Measurements from ENCODE around the gene HSPA12A.

HSPA12A gene

GRCh38 chr10:116657863-116658551 is 84.4 kb downstream of the HSPA12A start:
- Histone ChIP-seq H3K4me3 (ENCODE audit: low read depth, low read length) (no peak overlapping the region), H3K9me3 (ENCODE audit: severe bottlenecking) (no peaks in the 10 kb centered on the region), H3K27me3 (ENCODE audit: insufficient read depth, low read depth, severe bottlenecking) (no peaks in the 10 kb centered on the region), H3K27ac (no peak overlapping the region), H3K36me3 (no peaks in the 10 kb centered on the region)
- no peak for DNase-seq
- TF ChIP-seq CTCF (IDR thresholded peaks at IDR 0.05; ENCODE audit: low read depth, low read length) = no peak

- H3K9me3 ChIP-seq (ENCODE audit: severe bottlenecking) = no peaks in the 10 kb centered on the region
- no peaks in the 10 kb centered on the region for H3K36me3 ChIP-seq
- no peak overlapping the region for H3K4me3 ChIP-seq (ENCODE audit: low read depth, low read length)
- TF ChIP-seq CTCF (IDR thresholded peaks at IDR 0.05; ENCODE audit: low read depth, low read length) = no peak
- DNase-seq = no peak
- H3K27ac ChIP-seq = no peak overlapping the region
- no peaks in the 10 kb centered on the region for H3K27me3 ChIP-seq (ENCODE audit: insufficient read depth, low read depth, severe bottlenecking)
Observed at GRCh38 chr10:116656044-116656443, 86.3 kb downstream of the HSPA12A start.

GRCh38 chr10:116655568-116655967 is 86.8 kb downstream of the HSPA12A start:
- Histone ChIP-seq H3K9me3 (ENCODE audit: severe bottlenecking) (no peaks in the 10 kb centered on the region), H3K27me3 (ENCODE audit: insufficient read depth, low read depth, severe bottlenecking) (no peaks in the 10 kb centered on the region), H3K27ac (no peak overlapping the region), H3K4me3 (ENCODE audit: low read depth, low read length) (no peak overlapping the region), H3K36me3 (no peaks in the 10 kb centered on the region)
- no peak for TF ChIP-seq CTCF (IDR thresholded peaks at IDR 0.05; ENCODE audit: low read depth, low read length)
- DNase-seq = no peak

GRCh38 chr10:116654816-116655215 is 87.5 kb downstream of the HSPA12A start:
- TF ChIP-seq CTCF (IDR thresholded peaks at IDR 0.05; ENCODE audit: low read depth, low read length) = peak; percentile 52
- DNase-seq = peak; percentile 39
- H3K27me3 ChIP-seq (ENCODE audit: insufficient read depth, low read depth, severe bottlenecking) = no peaks in the 10 kb centered on the region

GRCh38 chr10:116653885-116654284 is 88.5 kb downstream of the HSPA12A start:
- Histone ChIP-seq H3K27me3 (ENCODE audit: insufficient read depth, low read depth, severe bottlenecking) (no peaks in the 10 kb centered on the region), H3K4me3 (ENCODE audit: low read depth, low read length) (no peak overlapping the region), H3K9me3 (ENCODE audit: severe bottlenecking) (peaks cover 4% of the 10 kb centered on the region), H3K36me3 (no peaks in the 10 kb centered on the region), H3K27ac (no peak overlapping the region)
- DNase-seq = no peak
- no peak for TF ChIP-seq CTCF (IDR thresholded peaks at IDR 0.05; ENCODE audit: low read depth, low read length)

More at GRCh38 chr10:116654816-116655215, 87.5 kb downstream of the HSPA12A start:
- no peak overlapping the region for H3K4me3 ChIP-seq (ENCODE audit: low read depth, low read length)
- no peaks in the 10 kb centered on the region for H3K36me3 ChIP-seq
- no peaks in the 10 kb centered on the region for H3K9me3 ChIP-seq (ENCODE audit: severe bottlenecking)
- no peak overlapping the region for H3K27ac ChIP-seq

GRCh38 chr10:116648903-116649302 is 93.5 kb downstream of the HSPA12A start:
- Histone ChIP-seq H3K27ac (no peak overlapping the region), H3K4me3 (ENCODE audit: low read depth, low read length) (no peak overlapping the region), H3K9me3 (ENCODE audit: severe bottlenecking) (peaks cover 4% of the 10 kb centered on the region), H3K27me3 (ENCODE audit: insufficient read depth, low read depth, severe bottlenecking) (no peaks in the 10 kb centered on the region), H3K36me3 (no peaks in the 10 kb centered on the region)
- no peak for TF ChIP-seq CTCF (IDR thresholded peaks at IDR 0.05; ENCODE audit: low read depth, low read length)
- DNase-seq = no peak
